Stimulated activated CD4-positive, alpha-beta T cell treated with anti-CD3 and anti-CD28 coated beads, Interleukin-4, amount 100 ng/mL, for 1 hour (primary cell): ENCODE results near the gene RAD54L2.
"Not testable (repeated sequence)": the region's sequence is repeated elsewhere in the genome, so short reads cannot be mapped to it uniquely, and the experiment has no call there.

Experiments
- DNase-seq: peaks from one replicate; pipeline ENCODE4 v3.0.0-alpha.2; 2020

The RAD54L2 gene

DNA sequence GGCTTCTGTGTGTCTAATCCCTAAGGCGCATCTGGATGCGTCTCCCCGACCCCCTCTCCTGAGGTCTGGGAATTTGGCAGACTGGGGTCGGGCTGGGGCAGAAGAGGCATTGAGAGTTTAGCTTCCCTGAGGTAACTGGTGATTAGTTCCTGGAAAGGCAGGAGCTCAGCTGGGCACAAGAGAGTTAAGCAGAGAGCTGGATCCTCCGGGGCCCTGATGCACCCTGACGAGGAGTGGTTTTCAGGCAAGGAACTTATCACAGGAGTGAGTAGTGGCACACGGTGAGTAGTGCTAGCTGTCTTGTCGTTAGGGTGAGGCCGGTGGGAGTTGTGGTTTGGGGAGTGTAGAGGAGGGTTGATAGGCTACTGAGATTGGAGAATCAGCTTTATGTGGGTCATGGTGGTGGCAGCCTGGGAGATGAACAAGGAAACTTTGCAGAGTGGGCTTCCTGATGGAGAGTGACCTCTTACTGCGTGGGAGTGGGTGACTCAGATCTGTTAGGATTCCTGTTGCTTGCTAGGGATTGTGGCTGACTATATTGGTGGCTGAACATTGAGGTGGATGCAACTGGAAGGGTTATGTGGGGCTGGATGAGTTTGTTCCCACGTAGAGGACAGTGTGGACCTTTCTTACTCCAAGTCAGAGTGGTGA, 897 bp downstream of the RAD54L2 start:
- peak; percentile 30 for DNase-seq

DNA sequence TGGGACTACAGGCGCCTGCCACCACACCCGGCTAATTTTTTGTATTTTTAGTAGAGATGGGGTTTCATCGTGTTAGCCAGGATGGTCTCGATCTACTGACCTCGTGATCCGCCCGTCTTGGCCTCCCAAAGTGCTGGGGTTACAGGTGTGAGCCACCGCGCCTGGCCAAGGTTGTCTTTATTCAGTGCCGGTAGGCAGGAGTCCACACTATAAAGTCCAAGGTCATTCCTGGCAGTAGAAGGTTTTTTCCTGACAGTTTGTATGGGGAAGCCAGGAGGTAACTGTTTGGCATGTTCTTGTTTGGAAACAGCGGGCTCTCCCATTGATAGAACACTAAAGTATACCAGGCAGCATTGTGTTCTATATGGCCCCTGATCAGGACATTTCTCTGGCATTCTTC, 4.1 kb downstream of the RAD54L2 start:
- DNase-seq = not testable (repeated sequence)

GRCh38 chr3:51544011-51544775, 5.7 kb downstream of the RAD54L2 start:
- DNase-seq = no peak

- no peak for DNase-seq
Measured at GRCh38 chr3:51547274-51547673, 8.8 kb downstream of the RAD54L2 start.

DNA sequence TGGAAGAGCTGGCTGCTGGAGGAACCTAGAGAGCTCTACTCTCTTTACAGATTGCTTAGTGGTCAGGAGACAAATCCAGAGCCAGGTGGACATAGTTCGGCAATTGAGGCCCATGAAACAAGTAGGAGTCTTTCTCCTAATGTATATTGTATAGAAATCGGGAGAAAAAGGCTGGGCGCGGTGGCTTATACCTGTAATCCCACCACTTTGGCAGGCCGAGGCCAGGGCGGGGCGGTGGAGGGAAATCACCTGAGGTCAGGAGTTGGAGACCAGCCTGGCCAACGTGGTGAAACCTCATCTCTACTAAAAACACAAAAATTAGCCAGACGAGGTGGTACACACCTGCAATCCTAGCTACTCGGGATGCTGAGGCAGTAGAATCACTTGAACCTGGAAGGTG, 10.8 kb downstream of the RAD54L2 start:
- DNase-seq = no peak

- DNase-seq = no peak
Measured at GRCh38 chr3:51550080-51550819, 11.7 kb downstream of the RAD54L2 start.

GRCh38 chr3:51557993-51558392, 19.5 kb downstream of the RAD54L2 start:
- DNase-seq = no peak

DNA sequence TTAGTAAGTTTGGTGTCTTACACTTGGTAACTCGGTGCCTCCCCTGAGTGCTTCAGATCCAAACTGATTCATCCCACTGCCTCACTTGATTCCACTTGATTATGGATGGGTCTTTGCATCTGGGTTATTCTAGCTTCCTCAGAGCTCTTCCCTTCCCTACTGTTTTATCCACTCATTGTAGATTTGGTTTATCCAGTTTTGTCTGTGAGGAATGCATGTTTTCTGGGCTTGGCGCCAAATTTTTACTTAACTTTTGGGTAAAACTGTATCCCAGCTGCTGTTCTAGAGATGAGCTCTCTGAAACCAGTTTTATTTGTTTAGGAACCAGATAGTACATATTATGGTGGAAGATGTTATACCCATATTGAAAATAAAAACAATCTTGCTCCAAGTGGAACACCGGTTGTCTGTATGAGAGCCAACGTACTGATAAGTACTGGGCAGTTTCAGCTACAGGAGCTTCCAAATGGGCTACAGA, 20.9 kb downstream of the RAD54L2 start:
- DNase-seq = no peak

DNA sequence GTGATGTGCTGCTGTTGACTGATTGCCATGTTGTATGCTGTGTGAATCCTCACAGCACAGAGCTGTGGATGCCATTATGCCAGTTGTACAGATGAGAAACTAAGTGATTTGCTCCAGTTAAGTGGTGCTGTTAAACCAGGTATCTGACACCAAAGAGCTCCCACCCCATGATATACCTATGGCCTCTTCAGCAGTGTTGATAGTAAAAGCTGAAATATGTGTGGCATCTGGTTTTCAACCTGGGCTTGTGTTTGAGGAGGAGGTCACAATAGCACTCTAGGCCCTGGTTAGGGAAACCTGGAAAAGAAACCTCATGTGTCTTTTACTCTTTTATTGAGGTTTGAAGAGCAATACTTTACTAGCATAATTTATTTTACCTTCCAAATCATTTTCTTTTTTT, 21.4 kb downstream of the RAD54L2 start:
- no peak for DNase-seq

DNA sequence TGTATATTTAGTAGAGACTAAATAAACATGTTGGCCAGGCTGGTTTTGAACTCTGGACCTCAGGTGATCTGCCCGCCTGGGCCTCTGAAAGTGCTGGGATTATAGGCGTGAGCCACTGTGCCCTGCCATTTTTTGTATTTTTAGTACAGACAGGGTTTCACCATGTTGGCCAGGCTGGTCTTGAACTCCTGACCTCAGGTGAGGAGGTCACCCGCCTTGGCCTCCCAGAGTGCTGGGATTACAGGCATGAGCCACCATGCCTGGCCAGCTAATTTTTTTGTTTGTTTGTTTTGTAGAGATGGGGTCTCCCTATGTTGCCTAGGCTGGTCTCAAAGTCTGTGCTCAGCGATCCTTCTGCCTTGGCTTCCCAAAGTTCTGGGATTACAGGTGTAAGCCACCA, 23.9 kb downstream of the RAD54L2 start:
- DNase-seq = not testable (repeated sequence)

GRCh38 chr3:51568036-51568435, 29.5 kb downstream of the RAD54L2 start:
- DNase-seq = no peak

- DNase-seq = no peak
Measured at GRCh38 chr3:51568996-51569395, 30.5 kb downstream of the RAD54L2 start.

- no peak for DNase-seq
Measured at GRCh38 chr3:51578238-51578637, 39.7 kb downstream of the RAD54L2 start.

DNA sequence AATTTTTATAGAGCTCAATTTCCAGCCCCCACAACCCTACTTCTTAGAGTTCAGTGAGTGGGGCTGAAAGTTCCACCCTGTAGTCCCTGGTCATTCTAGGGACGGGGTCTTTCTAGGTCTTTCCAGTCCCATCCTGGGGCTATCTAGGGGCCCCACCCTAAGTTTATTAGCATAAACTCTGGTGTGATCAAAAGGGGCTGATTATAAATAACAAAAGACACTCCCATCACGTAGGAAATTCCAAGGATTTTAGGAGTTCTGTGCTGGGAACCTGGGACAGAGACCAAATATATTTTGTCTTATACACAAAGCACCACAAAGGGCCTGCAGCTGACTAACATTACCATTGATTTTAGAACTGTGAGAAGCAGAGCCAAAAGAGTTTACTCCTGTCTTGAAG, 41.9 kb downstream of the RAD54L2 start:
- DNase-seq = no peak

- DNase-seq = no peak
Measured at GRCh38 chr3:51581524-51581923, 43.0 kb downstream of the RAD54L2 start.

- DNase-seq = no peak
Measured at GRCh38 chr3:51585197-51585596, 46.7 kb downstream of the RAD54L2 start.

DNA sequence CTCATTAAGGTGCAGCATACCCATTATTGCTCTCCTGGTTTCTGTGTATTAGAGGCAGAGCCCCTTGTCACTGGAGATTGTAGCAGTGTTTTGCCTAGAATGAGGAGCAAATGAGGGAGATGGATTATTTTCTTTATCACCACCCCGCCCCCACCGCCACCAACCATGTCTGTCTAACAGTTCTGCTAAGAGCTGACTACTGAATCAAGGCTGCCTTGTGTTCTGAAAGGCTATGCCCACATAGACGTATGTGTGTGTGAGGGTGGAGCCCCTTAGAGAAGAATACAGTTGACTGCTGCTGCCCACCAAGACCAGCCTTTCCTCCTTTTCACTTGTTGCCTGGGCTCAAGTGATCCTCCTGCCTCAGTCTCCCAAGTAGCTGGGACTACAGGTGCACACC, 47.4 kb downstream of the RAD54L2 start:
- no peak for DNase-seq
